Measurements from ENCODE around the gene SCAP. TPM values are rescaled to one million over a fixed set of nuclear protein-coding genes. Genes with fewer than 3 reads are reported as not detected.

SCAP gene
- total RNA-seq, 1 experiment from 2014 or later, result 51.0 TPM

DNA sequence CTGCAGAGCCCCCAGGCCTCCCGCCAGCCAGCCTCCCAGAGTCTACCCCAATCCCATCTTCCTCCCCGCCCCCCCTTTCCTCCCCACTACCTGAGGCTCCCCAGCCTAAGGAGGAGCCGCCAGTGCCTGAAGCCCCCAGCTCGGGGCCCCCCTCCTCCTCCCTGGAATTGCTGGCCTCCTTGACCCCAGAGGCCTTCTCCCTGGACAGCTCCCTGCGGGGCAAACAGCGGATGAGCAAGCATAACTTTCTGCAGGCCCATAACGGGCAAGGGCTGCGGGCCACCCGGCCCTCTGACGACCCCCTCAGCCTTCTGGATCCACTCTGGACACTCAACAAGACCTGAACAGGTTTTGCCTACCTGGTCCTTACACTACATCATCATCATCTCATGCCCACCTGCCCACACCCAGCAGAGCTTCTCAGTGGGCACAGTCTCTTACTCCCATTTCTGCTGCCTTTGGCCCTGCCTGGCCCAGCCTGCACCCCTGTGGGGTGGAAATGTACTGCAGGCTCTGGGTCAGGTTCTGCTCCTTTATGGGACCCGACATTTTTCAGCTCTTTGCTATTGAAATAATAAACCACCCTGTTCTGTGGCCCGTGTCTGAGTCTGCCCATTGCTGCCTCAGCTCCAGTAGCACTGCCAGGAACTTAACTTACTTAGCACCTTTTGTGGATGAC is 62.8 kb downstream of the SCAP start:
- no peaks in the 10 kb centered on the region for H3K27me3 ChIP-seq
- no peaks in the 10 kb centered on the region for H3K9me3 ChIP-seq
- no peak for DNase-seq
- peaks cover 4% of the 10 kb centered on the region for H3K36me3 ChIP-seq
- H3K4me3 ChIP-seq, result no peak overlapping the region

DNA sequence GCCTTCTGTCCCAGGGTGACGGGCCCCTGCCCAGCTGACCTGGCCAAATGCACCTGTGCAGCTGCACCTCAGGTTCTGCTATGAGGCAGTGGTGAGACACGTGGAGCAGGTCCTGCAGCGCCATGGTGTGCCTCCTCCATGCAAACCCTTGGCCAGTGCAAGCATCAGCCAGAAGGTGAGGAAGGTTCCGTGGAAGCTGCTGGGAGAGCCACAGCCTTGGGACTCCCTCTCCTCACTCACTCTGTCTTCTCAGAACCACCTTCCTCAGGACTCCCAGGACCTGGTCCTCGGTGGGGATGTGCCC is 63.3 kb downstream of the SCAP start:
- no peaks in the 10 kb centered on the region for H3K27me3 ChIP-seq
- no peaks in the 10 kb centered on the region for H3K9me3 ChIP-seq
- H3K4me3 ChIP-seq, result no peak overlapping the region
- DNase-seq, result no peak
- H3K36me3 ChIP-seq, result peaks cover 4% of the 10 kb centered on the region

GRCh38 chr3:47411696-47412452 is 63.9 kb downstream of the SCAP start:
- H3K36me3 ChIP-seq, result peaks cover 4% of the 10 kb centered on the region
- no peaks in the 10 kb centered on the region for H3K27me3 ChIP-seq
- no peaks in the 10 kb centered on the region for H3K9me3 ChIP-seq
- no peak for DNase-seq
- no peak overlapping the region for H3K4me3 ChIP-seq

GRCh38 chr3:47410801-47411646 is 64.7 kb downstream of the SCAP start:
- Histone ChIP-seq H3K36me3 (peaks cover 4% of the 10 kb centered on the region), H3K9me3 (no peaks in the 10 kb centered on the region)

DNA sequence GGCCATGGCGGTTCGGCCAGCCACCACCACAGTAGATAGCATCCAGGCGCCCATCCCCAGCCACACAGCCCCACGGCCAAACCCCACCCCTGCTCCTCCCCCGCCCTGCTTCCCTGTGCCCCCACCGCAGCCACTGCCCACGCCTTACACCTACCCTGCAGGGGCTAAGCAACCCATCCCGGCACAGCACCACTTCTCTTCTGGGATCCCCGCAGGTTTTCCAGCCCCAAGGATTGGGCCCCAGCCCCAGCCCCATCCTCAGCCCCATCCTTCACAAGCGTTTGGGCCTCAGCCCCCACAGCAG is 65.4 kb downstream of the SCAP start:
- no peak for DNase-seq
- H3K27me3 ChIP-seq, result no peaks in the 10 kb centered on the region
- H3K4me3 ChIP-seq, result no peak overlapping the region
- H3K9me3 ChIP-seq, result no peaks in the 10 kb centered on the region
- H3K36me3 ChIP-seq, result peaks cover 4% of the 10 kb centered on the region

More at GRCh38 chr3:47410801-47411646, 64.7 kb downstream of the SCAP start:
- no peaks in the 10 kb centered on the region for H3K27me3 ChIP-seq
- no peak for DNase-seq
- no peak overlapping the region for H3K4me3 ChIP-seq

DNA sequence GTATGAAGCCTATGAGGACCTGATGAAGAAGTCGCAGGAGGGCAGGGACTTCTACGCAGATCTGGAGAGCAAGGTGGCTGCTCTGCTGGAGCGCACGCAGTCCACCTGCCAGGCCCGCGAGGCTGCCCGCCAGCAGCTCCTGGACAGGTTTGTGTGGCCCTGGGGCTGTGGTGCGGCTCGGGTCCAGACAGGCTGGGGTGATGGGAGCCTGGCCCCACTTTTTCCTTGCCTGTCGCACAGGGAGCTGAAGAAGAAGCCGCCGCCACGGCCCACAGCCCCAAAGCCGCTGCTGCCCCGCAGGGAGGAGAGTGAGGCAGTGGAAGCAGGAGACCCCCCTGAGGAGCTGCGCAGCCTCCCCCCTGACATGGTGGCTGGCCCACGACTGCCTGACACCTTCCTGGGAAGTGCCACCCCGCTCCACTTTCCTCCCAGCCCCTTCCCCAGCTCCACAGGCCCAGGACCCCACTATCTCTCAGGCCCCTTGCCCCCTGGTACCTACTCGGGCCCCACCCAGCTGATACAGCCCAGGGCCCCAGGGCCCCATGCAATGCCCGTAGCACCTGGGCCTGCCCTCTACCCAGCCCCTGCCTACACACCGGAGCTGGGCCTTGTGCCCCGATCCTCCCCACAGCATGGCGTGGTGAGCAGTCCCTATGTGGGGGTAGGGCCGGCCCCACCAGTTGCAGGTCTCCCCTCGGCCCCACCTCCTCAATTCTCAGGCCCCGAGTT is 65.9 kb downstream of the SCAP start:
- no peaks in the 10 kb centered on the region for H3K27me3 ChIP-seq
- DNase-seq, result no peak
- no peaks in the 10 kb centered on the region for H3K9me3 ChIP-seq
- peaks cover 4% of the 10 kb centered on the region for H3K36me3 ChIP-seq
- no peak overlapping the region for H3K4me3 ChIP-seq

DNA sequence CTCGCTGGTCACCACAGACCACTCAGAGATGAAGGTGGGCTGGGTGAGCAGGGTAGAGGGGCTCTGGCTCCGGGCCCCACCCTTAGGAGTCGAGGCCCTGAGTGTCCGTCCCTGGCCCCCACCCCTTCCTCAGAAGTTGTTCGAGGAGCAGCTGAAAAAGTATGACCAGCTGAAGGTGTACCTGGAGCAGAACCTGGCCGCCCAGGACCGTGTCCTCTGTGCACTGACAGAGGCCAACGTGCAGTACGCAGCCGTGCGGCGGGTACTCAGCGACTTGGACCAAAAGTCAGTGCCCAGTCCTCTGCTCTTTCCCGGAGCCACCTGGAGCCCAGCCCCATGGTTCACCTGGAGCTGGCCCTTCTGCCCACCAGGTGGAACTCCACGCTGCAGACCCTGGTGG is 66.5 kb downstream of the SCAP start:
- DNase-seq, result no peak
- Histone ChIP-seq H3K4me3 (no peak overlapping the region), H3K27me3 (no peaks in the 10 kb centered on the region), H3K9me3 (no peaks in the 10 kb centered on the region), H3K36me3 (peaks cover under 1% of the 10 kb centered on the region)

DNA sequence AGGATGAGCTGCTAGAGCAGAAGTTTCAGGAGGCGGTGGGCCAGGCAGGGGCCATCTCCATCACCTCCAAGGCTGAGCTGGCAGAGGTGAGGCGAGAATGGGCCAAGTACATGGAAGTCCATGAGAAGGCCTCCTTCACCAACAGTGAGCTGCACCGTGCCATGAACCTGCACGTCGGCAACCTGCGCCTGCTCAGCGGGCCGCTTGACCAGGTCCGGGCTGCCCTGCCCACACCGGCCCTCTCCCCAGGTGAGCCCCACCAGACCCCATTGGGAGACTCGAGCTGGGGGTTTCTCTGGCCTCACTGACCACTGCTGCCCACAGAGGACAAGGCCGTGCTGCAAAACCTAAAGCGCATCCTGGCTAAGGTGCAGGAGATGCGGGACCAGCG is 66.9 kb downstream of the SCAP start:
- DNase-seq, result no peak
- no peak overlapping the region for H3K4me3 ChIP-seq
- no peaks in the 10 kb centered on the region for H3K27me3 ChIP-seq
- H3K9me3 ChIP-seq, result no peaks in the 10 kb centered on the region
- no peaks in the 10 kb centered on the region for H3K36me3 ChIP-seq

- H3K36me3 ChIP-seq, result no peaks in the 10 kb centered on the region
- DNase-seq, result no peak
Measured at GRCh38 chr3:47407896-47408838, 67.6 kb downstream of the SCAP start.

GRCh38 chr3:47407237-47407636 is 68.5 kb downstream of the SCAP start:
- Histone ChIP-seq H3K4me3 (no peak overlapping the region), H3K27me3 (no peaks in the 10 kb centered on the region), H3K36me3 (no peaks in the 10 kb centered on the region), H3K9me3 (no peaks in the 10 kb centered on the region)
- DNase-seq, result no peak

More at GRCh38 chr3:47407896-47408838, 67.6 kb downstream of the SCAP start:
- Histone ChIP-seq H3K27me3 (no peaks in the 10 kb centered on the region), H3K9me3 (no peaks in the 10 kb centered on the region), H3K4me3 (no peak overlapping the region)

DNA sequence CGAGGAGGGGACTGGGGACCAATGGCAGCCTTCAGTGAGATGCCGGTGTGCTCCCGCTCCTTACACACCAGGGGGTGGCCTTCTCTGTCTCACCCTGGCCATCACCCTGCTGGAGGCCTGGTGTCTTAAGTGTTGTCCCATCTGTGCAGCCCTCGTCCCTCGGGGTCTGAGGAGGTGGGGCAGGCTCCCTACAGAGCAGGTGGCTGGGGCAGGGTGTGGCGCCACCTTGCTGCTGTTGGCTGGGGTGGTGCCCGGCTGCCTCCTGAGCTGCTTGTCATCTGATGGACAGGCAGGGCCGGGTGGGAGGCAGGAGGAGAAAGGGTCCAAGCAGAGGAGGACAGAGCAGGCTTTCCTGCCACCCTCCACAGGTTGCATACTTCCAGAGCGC is 69.0 kb downstream of the SCAP start:
- Histone ChIP-seq H3K27me3 (no peaks in the 10 kb centered on the region), H3K36me3 (no peaks in the 10 kb centered on the region), H3K4me3 (no peak overlapping the region)

DNA sequence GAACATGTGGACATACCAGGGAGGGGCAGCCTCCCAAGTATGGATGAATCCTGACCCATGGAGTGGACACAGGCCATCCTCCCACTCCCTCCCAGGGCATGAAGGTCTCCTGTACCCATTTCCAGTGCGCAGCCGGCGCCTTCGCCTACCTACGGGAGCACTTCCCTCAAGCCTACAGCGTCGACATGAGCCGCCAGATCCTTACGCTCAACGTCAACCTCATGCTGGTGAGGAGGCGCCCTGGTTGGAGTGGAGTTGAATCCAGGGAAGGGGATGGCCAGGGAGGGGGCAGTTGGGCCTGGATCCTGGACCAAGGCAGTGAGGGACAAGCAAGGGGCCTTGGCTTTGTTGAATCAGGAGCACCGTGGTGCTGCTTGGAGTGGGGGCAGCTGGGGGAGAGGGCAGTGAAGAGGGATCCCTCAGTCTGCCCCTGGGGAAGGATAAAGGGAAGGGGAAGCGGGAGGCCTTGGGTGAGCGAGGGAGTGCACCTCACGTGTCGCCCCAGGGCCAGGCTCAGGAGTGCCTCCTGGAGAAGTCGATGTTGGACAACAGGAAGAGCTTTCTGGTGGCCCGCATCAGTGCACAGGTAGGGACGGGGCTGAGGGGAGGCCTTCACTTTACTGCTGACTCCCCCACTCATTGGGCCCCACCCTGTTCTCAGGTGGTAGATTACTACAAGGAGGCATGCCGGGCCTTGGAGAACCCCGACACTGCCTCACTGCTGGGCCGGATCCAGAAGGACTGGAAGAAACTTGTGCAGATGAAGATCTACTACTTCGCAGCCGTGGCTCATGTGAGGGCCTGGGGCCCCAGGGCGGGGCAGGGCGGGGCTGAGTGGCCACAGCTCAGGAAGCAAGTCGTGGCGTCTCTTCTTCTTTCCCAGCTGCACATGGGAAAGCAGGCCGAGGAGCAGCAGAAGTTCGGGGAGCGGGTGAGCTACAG is 69.7 kb downstream of the SCAP start:
- Histone ChIP-seq H3K9me3 (no peaks in the 10 kb centered on the region), H3K4me3 (no peak overlapping the region)
- DNase-seq, result no peak

More for the DNA sequence above, 69.0 kb downstream of the SCAP start:
- no peaks in the 10 kb centered on the region for H3K9me3 ChIP-seq
- DNase-seq, result no peak

GRCh38 chr3:47404955-47405790 is 70.6 kb downstream of the SCAP start:
- peak; percentile 30 for DNase-seq
- Histone ChIP-seq H3K36me3 (no peaks in the 10 kb centered on the region), H3K27me3 (no peaks in the 10 kb centered on the region)

More for the DNA sequence above, 69.7 kb downstream of the SCAP start:
- no peaks in the 10 kb centered on the region for H3K27me3 ChIP-seq
- H3K36me3 ChIP-seq, result no peaks in the 10 kb centered on the region

DNA sequence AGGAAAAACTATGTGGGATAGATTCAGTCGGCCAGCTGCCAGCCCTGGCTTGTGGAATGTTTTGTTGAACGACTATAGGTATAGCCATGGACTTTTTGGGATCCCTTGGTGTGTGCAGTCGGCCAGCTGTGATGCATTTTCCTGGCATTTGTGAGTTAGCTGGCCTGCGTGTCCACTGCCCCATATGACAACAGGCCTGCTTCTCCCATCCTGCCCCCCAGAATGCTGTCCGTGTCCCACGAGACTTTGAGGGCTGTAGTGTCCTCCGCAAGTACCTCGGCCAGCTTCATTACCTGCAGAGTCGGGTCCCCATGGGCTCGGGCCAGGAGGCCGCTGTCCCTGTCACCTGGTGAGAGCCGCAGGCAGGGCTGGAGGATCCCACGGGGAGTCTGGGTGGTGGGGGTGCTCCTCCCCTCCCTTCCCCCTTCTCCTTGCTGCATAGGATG is 71.3 kb downstream of the SCAP start:
- no peak overlapping the region for H3K4me3 ChIP-seq
- no peaks in the 10 kb centered on the region for H3K27me3 ChIP-seq
- no peaks in the 10 kb centered on the region for H3K36me3 ChIP-seq
- H3K9me3 ChIP-seq, result no peaks in the 10 kb centered on the region
- no peak for DNase-seq

More at GRCh38 chr3:47404955-47405790, 70.6 kb downstream of the SCAP start:
- Histone ChIP-seq H3K4me3 (no peak overlapping the region), H3K9me3 (no peaks in the 10 kb centered on the region)
